Mucosa of descending colon (tissue), 3 donors: ENCODE measurements around the gene LILRB5. TPM values are rescaled to one million over a fixed set of nuclear protein-coding genes. Genes with fewer than 3 reads are reported as not detected.
"Not testable (repeated sequence)": the region's sequence is repeated elsewhere in the genome, so short reads cannot be mapped to it uniquely, and the experiment has no call there.

Experiments
- ATAC-seq: fragments of 200-7000 bp; cut with Tn5 transposase; one replicate; pipeline ENCODE4 v1.9.1; 2020; ENCODE audit warnings: mild to moderate bottlenecking, moderate library complexity
- DNase-seq, 3 donors: peaks; one replicate each; pipeline ENCODE4 v3.0.0-alpha.2; 2020
- H3K36me3 ChIP-seq: fragments of 200-600 bp; one replicate; pipeline ENCODE4 v1.8.0; 2021; ENCODE audit warnings: low read depth, mild to moderate bottlenecking
- H3K4me1 ChIP-seq: fragments of 200-600 bp; one replicate; pipeline ENCODE4 v1.8.0; 2021; ENCODE audit warnings: low read depth, mild to moderate bottlenecking
- H3K4me3 ChIP-seq: fragments of 200-600 bp; one replicate; pipeline ENCODE4 v1.8.0; 2021; ENCODE audit warnings: mild to moderate bottlenecking
- H3K9me3 ChIP-seq: fragments of 200-600 bp; one replicate; pipeline ENCODE4 v1.8.0; 2021; ENCODE audit warnings: mild to moderate bottlenecking
- CTCF ChIP-seq: fragments of 200-600 bp; IDR thresholded peaks from one replicate; pipeline ENCODE4 v1.8.0; 2022; ENCODE audit warnings: antibody characterized with exemption, mild to moderate bottlenecking
- intact Hi-C, 2 donors: fragments of 100-400 bp; cut with DNase I in 1 of 2; cut with micrococcal nuclease in 1 of 2; formaldehyde crosslinking; loops; one replicate each; pipeline versions ENCODE4 v1.11.0 to v1.11.1; 2022; cut with DNase I, micrococcal nuclease
- total RNA-seq, 3 donors: library from RNA; stranded (reverse); fragmentation: NEBNext Ultra II Directional in 2 of 3; extraction: Animal tissue kit (Norgen Biotek cat#: 25700) in 2 of 3; gene quantifications; one replicate each; pipeline versions ENCODE4 v1.2.1 to v1.2.4, GENCODE V29; 2021 to 2023
- donor health status: DM: no; HTN: no; CAD: no; lungs with moderate emphysema.
- donor health status: DM: no; HTN: no; CAD: no.
- donor health status: DM: no; HTN: yes; CAD: no.

The LILRB5 gene
- total RNA-seq, 3 donors from 2014 or later = 5.4 to 17.5 (median 12.2) TPM

GRCh38 chr19:54233941-54234340, 23.1 kb downstream of the LILRB5 start:
- H3K4me1 ChIP-seq = no peaks in the 10 kb centered on the region
- TF ChIP-seq CTCF = no peak
- ATAC-seq (no peak), DNase-seq (no peak)
- intact Hi-C loops = loop anchor here (5.0 kb wide), 1 partner anchor 67 kb away; no protein-coding TSS in a partner anchor
- H3K36me3 ChIP-seq = no peaks in the 10 kb centered on the region
- no peaks in the 10 kb centered on the region for H3K9me3 ChIP-seq
- no peak overlapping the region for H3K4me3 ChIP-seq

- no peak overlapping the region for H3K4me3 ChIP-seq
- H3K36me3 ChIP-seq = no peaks in the 10 kb centered on the region
- no peaks in the 10 kb centered on the region for H3K9me3 ChIP-seq
- TF ChIP-seq CTCF = peak; percentile 88
- intact Hi-C loops = loop anchor here (5.0 kb wide), 1 partner anchor 64 kb away; no protein-coding TSS in a partner anchor
- DNase-seq (peak; percentile 86 to 92 (median 87)), ATAC-seq (peak; percentile 100)
- H3K4me1 ChIP-seq = no peaks in the 10 kb centered on the region
These were observed 25.8 kb downstream of the LILRB5 start for GRCh38 chr19:54231077-54231931.

- DNase-seq (no peak), ATAC-seq (no peak)
- TF ChIP-seq CTCF = no peak
- Histone ChIP-seq H3K4me1 (no peaks in the 10 kb centered on the region), H3K4me3 (no peak overlapping the region), H3K9me3 (no peaks in the 10 kb centered on the region), H3K36me3 (no peaks in the 10 kb centered on the region)
- intact Hi-C loops = loop anchor here (5.0 kb wide), 1 partner anchor 63 kb away; no protein-coding TSS in a partner anchor
These were observed 27.0 kb downstream of the LILRB5 start for GRCh38 chr19:54230031-54230430.

GRCh38 chr19:54229146-54229545, 27.9 kb downstream of the LILRB5 start:
- intact Hi-C loops = no loop called here
- TF ChIP-seq CTCF = no peak

GRCh38 chr19:54224619-54225018, 32.5 kb downstream of the LILRB5 start:
- ATAC-seq, DNase-seq, H3K4me1 ChIP-seq, H3K4me3 ChIP-seq, H3K9me3 ChIP-seq, intact Hi-C loops, H3K36me3 ChIP-seq: not testable (repeated sequence)

More at GRCh38 chr19:54229146-54229545, 27.9 kb downstream of the LILRB5 start:
- H3K4me1 ChIP-seq = no peaks in the 10 kb centered on the region
- no peak for ATAC-seq
- DNase-seq = no peak
- H3K4me3 ChIP-seq = no peak overlapping the region
- H3K36me3 ChIP-seq = no peaks in the 10 kb centered on the region
- H3K9me3 ChIP-seq = no peaks in the 10 kb centered on the region

GRCh38 chr19:54223937-54224281, 33.2 kb downstream of the LILRB5 start:
- H3K36me3 ChIP-seq, H3K4me1 ChIP-seq, H3K4me3 ChIP-seq, intact Hi-C loops, DNase-seq, H3K9me3 ChIP-seq, ATAC-seq: not testable (repeated sequence)

GRCh38 chr19:54223277-54223936, 33.7 kb downstream of the LILRB5 start:
- ATAC-seq = peak; percentile 25
- DNase-seq, H3K4me3 ChIP-seq, intact Hi-C loops, H3K9me3 ChIP-seq, H3K4me1 ChIP-seq, H3K36me3 ChIP-seq: not testable (repeated sequence)

GRCh38 chr19:54222474-54223276, 34.4 kb downstream of the LILRB5 start, which contains the start of gene LILRB3:
Gene LILRB3 (minus strand): TSS chr19:54223007. CDS start chr19:54222976, 31 bp downstream.
- intact Hi-C loops = not testable (repeated sequence)

GRCh38 chr19:54221947-54222346, 35.1 kb downstream of the LILRB5 start:
- intact Hi-C loops, H3K4me1 ChIP-seq, H3K9me3 ChIP-seq, DNase-seq, H3K36me3 ChIP-seq, H3K4me3 ChIP-seq: not testable (repeated sequence)
- ATAC-seq = peak; percentile 4

More at GRCh38 chr19:54222474-54223276, 34.4 kb downstream of the LILRB5 start, which contains the start of gene LILRB3:
- not testable (repeated sequence) for DNase-seq, H3K36me3 ChIP-seq, H3K4me3 ChIP-seq, H3K9me3 ChIP-seq, H3K4me1 ChIP-seq
- ATAC-seq = peak; percentile 64
